ENCODE data around the gene NIP7. TPM values are rescaled to one million over a fixed set of nuclear protein-coding genes. Genes with fewer than 3 reads are reported as not detected.

NIP7 gene
- polyA plus RNA-seq, 1 donor, result 38.9 TPM

DNA sequence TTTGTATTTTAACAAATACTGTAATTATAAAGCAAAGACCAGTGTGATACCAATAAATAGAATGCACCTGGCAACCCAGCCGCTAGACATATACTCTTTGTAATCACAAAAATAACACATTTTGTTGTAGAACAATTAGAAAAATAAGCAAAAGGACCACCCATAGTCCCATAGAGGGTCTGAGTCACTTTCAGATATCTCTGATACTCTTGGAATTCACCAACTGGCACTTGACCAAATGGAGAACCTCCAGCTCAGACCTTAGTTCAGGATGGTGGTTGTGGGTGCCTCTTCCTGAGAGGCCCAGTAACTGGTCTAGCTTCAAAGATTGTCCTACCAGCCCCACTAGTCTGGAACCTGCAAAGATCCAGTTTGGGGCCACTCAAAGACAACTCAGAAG is 47.0 kb downstream of the NIP7 start:
- no peak for DNase-seq

Other genes starting within 250 kb of the NIP7 start
- gene HAS3, start 234.1 kb upstream of the NIP7 start, polyA plus RNA-seq (ENCODE audit: insufficient read length), result 4.2 TPM
- 158 TPM for gene CHTF8, start 207.2 kb upstream of the NIP7 start, polyA plus RNA-seq (ENCODE audit: insufficient read length)
- 64.8 TPM for gene UTP4, start 207.1 kb upstream of the NIP7 start, polyA plus RNA-seq (ENCODE audit: insufficient read length)
- 14.8 TPM for gene SNTB2, start 152.6 kb upstream of the NIP7 start, polyA plus RNA-seq (ENCODE audit: insufficient read length)
- gene VPS4A, start 28.4 kb upstream of the NIP7 start, polyA plus RNA-seq (ENCODE audit: insufficient read length), result 52.9 TPM
- gene PDF, start 9.2 kb upstream of the NIP7 start, polyA plus RNA-seq (ENCODE audit: insufficient read length), result 2.9 TPM
- 39.5 TPM for gene COG8, start 208 bp upstream of the NIP7 start, polyA plus RNA-seq (ENCODE audit: insufficient read length)
- 2.6 TPM for gene TMED6, start 12.0 kb downstream of the NIP7 start, polyA plus RNA-seq (ENCODE audit: insufficient read length)
- gene TERF2, start 46.2 kb downstream of the NIP7 start, polyA plus RNA-seq (ENCODE audit: insufficient read length), result 46.8 TPM
- gene CYB5B, start 84.8 kb downstream of the NIP7 start, polyA plus RNA-seq (ENCODE audit: insufficient read length), result 151 TPM
- gene NFAT5, start 226.2 kb downstream of the NIP7 start, polyA plus RNA-seq (ENCODE audit: insufficient read length), result 68.1 TPM

All from left kidney (tissue), 2 donors.